Ishikawa (cell line): Measurements from ENCODE around the gene ERGIC1.

Experiments used
- EP300 ChIP-seq: IDR thresholded peaks from 2 replicates; pipeline ENCODE4 v1.6.1; 2012; ENCODE audit warnings: borderline replicate concordance
- FOXM1 ChIP-seq: IDR thresholded peaks from 2 replicates; pipeline ENCODE4 v1.6.1; 2012; ENCODE audit warnings: low read depth, borderline replicate concordance
- NFIC ChIP-seq: IDR thresholded peaks from 2 replicates; pipeline ENCODE4 v1.6.1; 2012
- RAD21 ChIP-seq: IDR thresholded peaks from 2 replicates; pipeline ENCODE4 v1.6.1; 2012; ENCODE audit warnings: low read depth
- REST ChIP-seq: IDR thresholded peaks from 2 replicates; pipeline ENCODE4 v1.6.1; 2012; ENCODE audit warnings: low read depth, mild to moderate bottlenecking
- TAF1 ChIP-seq: IDR thresholded peaks from 2 replicates; pipeline ENCODE4 v1.6.1; 2012; ENCODE audit warnings: low read depth, mild to moderate bottlenecking
- TEAD4 ChIP-seq: IDR thresholded peaks from 2 replicates; pipeline ENCODE4 v1.6.1; 2012
- TF ChIP-seq, protein P1 (sequence below): IDR thresholded peaks from 2 replicates; pipeline ENCODE4 v1.6.1; 2012
- TF ChIP-seq, protein P2 (sequence below): IDR thresholded peaks from 2 replicates; pipeline ENCODE4 v1.6.1; 2012

DNA sequence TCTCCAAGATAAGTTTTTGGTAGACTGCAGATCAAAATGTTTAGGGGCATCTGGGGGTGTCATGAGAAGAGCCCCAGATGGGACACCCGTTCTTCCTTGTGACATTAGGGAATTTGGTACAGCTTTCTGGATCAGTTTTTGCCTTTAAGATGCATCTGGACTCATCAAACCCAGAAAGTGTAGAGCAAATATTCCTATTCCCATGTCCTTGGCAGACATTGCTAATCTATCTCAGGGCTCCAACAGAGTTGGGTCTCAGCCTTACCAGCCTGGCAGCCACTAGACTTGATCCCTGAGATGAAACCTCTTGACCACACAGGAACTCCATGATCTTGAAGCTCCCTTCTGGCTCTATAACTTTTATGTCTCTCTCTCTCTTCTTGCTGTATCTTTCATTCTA is 35.6 kb downstream of the ERGIC1 start:
- no peak for TF ChIP-seq EP300
- TF ChIP-seq REST: no peak
- no peak for TF ChIP-seq TAF1
- no peak for TF ChIP-seq NFIC
- TF ChIP-seq FOXM1: no peak
- TF ChIP-seq, protein P1, sequence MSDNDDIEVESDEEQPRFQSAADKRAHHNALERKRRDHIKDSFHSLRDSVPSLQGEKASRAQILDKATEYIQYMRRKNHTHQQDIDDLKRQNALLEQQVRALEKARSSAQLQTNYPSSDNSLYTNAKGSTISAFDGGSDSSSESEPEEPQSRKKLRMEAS: no peak
- TF ChIP-seq TEAD4: no peak
- TF ChIP-seq RAD21: no peak
- TF ChIP-seq, protein P2, sequence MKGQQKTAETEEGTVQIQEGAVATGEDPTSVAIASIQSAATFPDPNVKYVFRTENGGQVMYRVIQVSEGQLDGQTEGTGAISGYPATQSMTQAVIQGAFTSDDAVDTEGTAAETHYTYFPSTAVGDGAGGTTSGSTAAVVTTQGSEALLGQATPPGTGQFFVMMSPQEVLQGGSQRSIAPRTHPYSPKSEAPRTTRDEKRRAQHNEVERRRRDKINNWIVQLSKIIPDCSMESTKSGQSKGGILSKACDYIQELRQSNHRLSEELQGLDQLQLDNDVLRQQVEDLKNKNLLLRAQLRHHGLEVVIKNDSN: no peak
